ENCODE measurements around the gene TAB2.

DNA sequence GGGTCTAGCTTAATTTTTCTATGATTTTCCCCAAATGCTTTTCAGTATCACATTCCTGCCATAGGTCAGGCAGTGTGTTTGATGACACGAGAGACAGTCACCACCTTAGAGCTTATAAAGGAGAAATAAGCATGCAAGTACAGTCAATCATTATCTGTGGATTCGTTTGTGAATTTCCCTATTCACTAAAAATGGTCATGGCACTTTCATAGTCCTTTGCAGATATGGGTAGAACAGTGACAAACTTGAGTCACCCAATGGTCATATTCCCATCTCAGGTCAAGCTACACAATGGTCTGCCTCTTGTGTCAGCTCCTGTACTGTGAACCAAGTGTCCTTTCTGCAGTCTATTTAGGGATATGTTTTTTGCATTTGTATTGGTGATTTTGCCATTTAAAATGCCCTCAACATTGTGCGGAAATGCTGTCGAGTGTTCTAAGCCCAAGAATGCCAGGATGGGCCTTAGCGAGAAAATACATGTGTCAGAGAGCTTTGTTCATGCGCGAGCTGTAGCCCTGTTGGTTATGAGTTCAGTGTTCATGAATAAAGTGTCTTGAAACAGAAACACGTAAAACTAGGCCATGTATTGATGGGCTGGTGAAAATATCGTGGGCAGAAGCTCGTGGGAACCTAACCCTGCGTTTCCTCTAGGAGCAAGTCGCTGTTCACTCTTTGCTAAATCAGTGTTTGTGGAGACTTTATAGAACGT is 102.3 kb downstream of the TAB2 start:
- TF ChIP-seq, protein P1, sequence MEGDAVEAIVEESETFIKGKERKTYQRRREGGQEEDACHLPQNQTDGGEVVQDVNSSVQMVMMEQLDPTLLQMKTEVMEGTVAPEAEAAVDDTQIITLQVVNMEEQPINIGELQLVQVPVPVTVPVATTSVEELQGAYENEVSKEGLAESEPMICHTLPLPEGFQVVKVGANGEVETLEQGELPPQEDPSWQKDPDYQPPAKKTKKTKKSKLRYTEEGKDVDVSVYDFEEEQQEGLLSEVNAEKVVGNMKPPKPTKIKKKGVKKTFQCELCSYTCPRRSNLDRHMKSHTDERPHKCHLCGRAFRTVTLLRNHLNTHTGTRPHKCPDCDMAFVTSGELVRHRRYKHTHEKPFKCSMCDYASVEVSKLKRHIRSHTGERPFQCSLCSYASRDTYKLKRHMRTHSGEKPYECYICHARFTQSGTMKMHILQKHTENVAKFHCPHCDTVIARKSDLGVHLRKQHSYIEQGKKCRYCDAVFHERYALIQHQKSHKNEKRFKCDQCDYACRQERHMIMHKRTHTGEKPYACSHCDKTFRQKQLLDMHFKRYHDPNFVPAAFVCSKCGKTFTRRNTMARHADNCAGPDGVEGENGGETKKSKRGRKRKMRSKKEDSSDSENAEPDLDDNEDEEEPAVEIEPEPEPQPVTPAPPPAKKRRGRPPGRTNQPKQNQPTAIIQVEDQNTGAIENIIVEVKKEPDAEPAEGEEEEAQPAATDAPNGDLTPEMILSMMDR (IDR thresholded peaks at IDR 0.05; ENCODE audit: insufficient read depth, low read depth, low read length): no peak
- no peak for TF ChIP-seq EZH2 (IDR thresholded peaks at IDR 0.05; ENCODE audit: insufficient read depth, low read length)
